ENCODE measurements around the gene FAM222A. TPM values are rescaled to one million over a fixed set of nuclear protein-coding genes. Genes with fewer than 3 reads are reported as not detected.

Gene FAM222A
- total and polyA plus RNA-seq, 2 of the 4 experiments (the other 2 are of a cell fraction), result under 0.01 to 0.32 TPM

- no CpG with 5 or more reads among the region's 2 CpGs for WGBS, 2 experiments (ENCODE audit: extremely low coverage in 2 of 2, insufficient read length in 1 of 2)
- TF ChIP-seq CEBPB (IDR thresholded peaks at IDR 0.05; ENCODE audit: low read depth, low read length) (no peak), MXI1 (IDR thresholded peaks at IDR 0.05; ENCODE audit: borderline replicate concordance, low read depth, low read length) (no peak), CHD1 (IDR thresholded peaks at IDR 0.05; ENCODE audit: low read depth, low read length) (no peak), NFE2L2 (IDR thresholded peaks at IDR 0.05; ENCODE audit: low read depth, low read length) (no peak), BHLHE40 (IDR thresholded peaks at IDR 0.05; ENCODE audit: low read depth, low read length) (no peak), RFX5 (IDR thresholded peaks at IDR 0.05; ENCODE audit: low read depth, low read length) (no peak), MAZ (IDR thresholded peaks at IDR 0.05; ENCODE audit: borderline replicate concordance, low read depth, low read length) (no peak)
- TF ChIP-seq, protein P1, sequence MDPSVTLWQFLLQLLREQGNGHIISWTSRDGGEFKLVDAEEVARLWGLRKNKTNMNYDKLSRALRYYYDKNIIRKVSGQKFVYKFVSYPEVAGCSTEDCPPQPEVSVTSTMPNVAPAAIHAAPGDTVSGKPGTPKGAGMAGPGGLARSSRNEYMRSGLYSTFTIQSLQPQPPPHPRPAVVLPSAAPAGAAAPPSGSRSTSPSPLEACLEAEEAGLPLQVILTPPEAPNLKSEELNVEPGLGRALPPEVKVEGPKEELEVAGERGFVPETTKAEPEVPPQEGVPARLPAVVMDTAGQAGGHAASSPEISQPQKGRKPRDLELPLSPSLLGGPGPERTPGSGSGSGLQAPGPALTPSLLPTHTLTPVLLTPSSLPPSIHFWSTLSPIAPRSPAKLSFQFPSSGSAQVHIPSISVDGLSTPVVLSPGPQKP (IDR thresholded peaks at IDR 0.05; ENCODE audit: borderline replicate concordance, low read depth, low read length), result no peak
- Histone ChIP-seq H3K4me1 (ENCODE audit: control insufficient read depth, insufficient read depth, low read length) (no peaks in the 10 kb centered on the region), H3K27me3 (ENCODE audit: control insufficient read depth, insufficient read depth, low read length) (peaks cover 30% of the 10 kb centered on the region), H4K20me1 (ENCODE audit: insufficient read depth, low read length) (no peaks in the 10 kb centered on the region), H4K91ac (ENCODE audit: insufficient read depth, low read depth, low read length) (no peak overlapping the region), H2BK20ac (ENCODE audit: low read depth, low read length) (no peak overlapping the region), H3K36me3 (ENCODE audit: control insufficient read depth, insufficient read depth, low read length) (no peaks in the 10 kb centered on the region), H3K18ac (ENCODE audit: low read depth, low read length) (no peak overlapping the region), H4K8ac (ENCODE audit: low read depth in 2 of 2, low read length in 2 of 2) (no peak overlapping the region), H3K27ac (ENCODE audit: insufficient read depth, low read length) (no peak overlapping the region), H4K5ac (ENCODE audit: low read depth, low read length) (no peak overlapping the region), H2BK5ac (ENCODE audit: low read depth, low read length, poor library complexity, severe bottlenecking) (no peak overlapping the region), H3K4ac (ENCODE audit: low read depth, low read length) (no peak overlapping the region), H3K9ac (ENCODE audit: low read depth, low read length) (no peak overlapping the region), H3K4me2 (ENCODE audit: low read depth, low read length) (no peak overlapping the region), H3K9me3 (ENCODE audit: control insufficient read depth, insufficient read depth, low read length) (peaks cover 4% of the 10 kb centered on the region), H3K14ac (replicated peaks; ENCODE audit: low read depth, low read length) (no peak overlapping the region), H3K9me1 (ENCODE audit: insufficient read depth, low read length) (no peaks in the 10 kb centered on the region), H2BK15ac (ENCODE audit: low read depth, low read length) (no peak overlapping the region), H2AFZ (replicated peaks; ENCODE audit: low read length, poor library complexity) (no peak overlapping the region), H2AK5ac (ENCODE audit: low read depth, low read length) (no peak overlapping the region), H2BK120ac (ENCODE audit: low read depth, low read length) (no peak overlapping the region), H3K79me1 (ENCODE audit: low read depth in 1 of 2, low read length in 2 of 2) (no peaks in the 10 kb centered on the region), H3K23ac (ENCODE audit: low read depth, low read length) (no peak overlapping the region), H2AK9ac (replicated peaks; ENCODE audit: low read depth, low read length, poor library complexity) (no peak overlapping the region), H3K56ac (ENCODE audit: extremely low read depth, insufficient read depth, low read length) (no peak overlapping the region), H3K4me3 (ENCODE audit: insufficient read depth, low read depth, low read length) (no peak overlapping the region)
- ATAC-seq (ENCODE audit: low read depth) (no peak), DNase-seq (no peak)
- intact Hi-C loops (cut with micrococcal nuclease), result no loop called here
- dilution Hi-C loops (cut with HindIII; ENCODE audit: low sequenced_read_pairs, unreplicated experiment), result no loop called here
- ChIA-PET CTCF (no interaction called here), POLR2A (ENCODE audit: unreplicated experiment) (no interaction called here)
- in situ Hi-C loops (cut with MboI; ENCODE audit: low sequenced_read_pairs), result no loop called here
- BruUV-seq (replicated peaks), result no TSS peak
These were observed 7.3 kb upstream of the FAM222A start for GRCh38 chr12:109706398-109706746.
